AG10803 (cell line): ENCODE measurements around the gene FCN2.

Experiments used
- DNase-seq: peaks from one replicate; pipeline ENCODE4 v3.0.0; 2010; ENCODE audit warnings: low read depth
- H3K4me3 ChIP-seq: 2 replicates; pipeline ENCODE4 v1.5.1; 2011; ENCODE audit warnings: mild to moderate bottlenecking, low read length, control low read depth
- TF ChIP-seq, protein P1 (sequence below): conservative IDR thresholded peaks from 2 replicates; pipeline ENCODE4 v1.5.1; 2011; ENCODE audit warnings: mild to moderate bottlenecking, low read length, control low read depth, inconsistent platforms

Gene FCN2

DNA sequence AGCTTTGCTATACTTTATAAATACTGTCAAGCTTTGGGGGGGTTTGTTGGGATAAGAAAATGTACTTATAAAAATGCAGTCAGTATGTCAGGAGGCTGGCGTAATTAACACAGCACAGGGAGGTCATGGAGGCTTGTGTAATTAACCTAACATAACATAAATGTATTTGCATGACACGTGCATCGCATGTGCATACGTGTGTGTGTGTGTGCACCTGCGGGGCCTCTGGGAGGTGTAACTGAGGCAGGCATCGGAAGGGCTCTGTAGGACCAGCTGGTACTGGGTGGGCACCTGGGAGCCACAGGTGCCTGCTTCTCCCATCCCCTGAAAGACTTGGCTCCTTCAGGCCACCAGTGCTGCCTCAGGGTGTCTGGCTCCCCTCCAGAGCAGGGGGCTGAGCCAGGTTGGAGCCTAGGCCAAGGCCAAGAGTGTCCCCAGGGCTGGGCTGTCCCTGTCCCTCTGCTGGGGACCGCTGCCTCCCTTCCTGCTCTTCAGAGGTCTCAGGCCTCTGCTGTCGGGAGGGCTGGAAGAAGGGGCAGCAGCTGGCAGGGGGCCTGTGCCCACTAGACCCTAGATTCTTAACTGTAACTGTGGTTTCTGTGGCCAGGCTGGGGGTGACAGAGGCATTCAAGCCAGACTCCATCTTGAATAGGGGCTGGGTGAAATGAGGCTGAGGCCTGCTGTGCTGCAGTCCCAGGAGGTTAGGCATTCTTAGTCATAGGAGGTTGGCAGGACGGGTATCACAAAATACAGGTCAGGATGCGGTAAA, 9.0 kb downstream of the FCN2 start:
- H3K4me3 ChIP-seq = no peak overlapping the region
- no peak for DNase-seq
- TF ChIP-seq, protein P1, sequence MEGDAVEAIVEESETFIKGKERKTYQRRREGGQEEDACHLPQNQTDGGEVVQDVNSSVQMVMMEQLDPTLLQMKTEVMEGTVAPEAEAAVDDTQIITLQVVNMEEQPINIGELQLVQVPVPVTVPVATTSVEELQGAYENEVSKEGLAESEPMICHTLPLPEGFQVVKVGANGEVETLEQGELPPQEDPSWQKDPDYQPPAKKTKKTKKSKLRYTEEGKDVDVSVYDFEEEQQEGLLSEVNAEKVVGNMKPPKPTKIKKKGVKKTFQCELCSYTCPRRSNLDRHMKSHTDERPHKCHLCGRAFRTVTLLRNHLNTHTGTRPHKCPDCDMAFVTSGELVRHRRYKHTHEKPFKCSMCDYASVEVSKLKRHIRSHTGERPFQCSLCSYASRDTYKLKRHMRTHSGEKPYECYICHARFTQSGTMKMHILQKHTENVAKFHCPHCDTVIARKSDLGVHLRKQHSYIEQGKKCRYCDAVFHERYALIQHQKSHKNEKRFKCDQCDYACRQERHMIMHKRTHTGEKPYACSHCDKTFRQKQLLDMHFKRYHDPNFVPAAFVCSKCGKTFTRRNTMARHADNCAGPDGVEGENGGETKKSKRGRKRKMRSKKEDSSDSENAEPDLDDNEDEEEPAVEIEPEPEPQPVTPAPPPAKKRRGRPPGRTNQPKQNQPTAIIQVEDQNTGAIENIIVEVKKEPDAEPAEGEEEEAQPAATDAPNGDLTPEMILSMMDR = no peak

DNA sequence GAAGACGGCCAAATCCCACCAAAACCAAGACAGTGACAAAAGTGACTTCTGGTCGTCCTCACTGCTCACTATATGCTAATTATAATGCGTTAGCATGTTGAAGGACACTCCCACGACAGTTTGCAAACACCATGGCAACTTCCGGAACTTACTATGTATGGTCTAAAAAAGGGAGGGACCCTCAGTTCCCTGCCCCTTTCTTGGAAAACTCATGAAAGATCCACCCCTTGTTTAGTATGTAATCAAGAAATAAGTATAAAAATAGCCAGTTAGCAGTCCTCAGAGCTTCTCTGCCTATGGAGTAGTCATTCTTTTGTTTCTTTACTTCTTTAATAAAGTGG, 9.5 kb downstream of the FCN2 start:
- DNase-seq = no peak
- H3K4me3 ChIP-seq = no peak overlapping the region
- TF ChIP-seq, protein P1 = no peak

DNA sequence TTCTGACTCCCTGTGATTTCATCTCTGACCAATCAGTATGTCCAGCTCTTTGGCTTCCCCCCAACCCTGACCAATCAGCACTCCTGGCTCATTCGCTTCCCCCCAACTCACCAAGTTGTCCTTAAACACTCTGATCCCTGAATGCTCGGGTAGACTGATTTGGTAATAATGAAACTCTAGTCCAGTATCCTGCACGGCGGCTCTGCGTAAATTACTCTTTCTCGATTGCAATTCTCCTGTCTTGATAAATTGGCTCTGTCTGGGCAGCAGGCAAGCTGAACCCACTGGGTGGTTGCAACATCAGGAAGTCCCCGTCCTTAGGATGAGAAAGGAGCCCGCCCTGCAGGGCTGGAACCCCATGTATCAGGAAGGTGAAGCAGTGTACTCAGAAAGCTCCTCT, 10.4 kb downstream of the FCN2 start:
- no peak for DNase-seq
- TF ChIP-seq, protein P1 = no peak
- H3K4me3 ChIP-seq = no peak overlapping the region

DNA sequence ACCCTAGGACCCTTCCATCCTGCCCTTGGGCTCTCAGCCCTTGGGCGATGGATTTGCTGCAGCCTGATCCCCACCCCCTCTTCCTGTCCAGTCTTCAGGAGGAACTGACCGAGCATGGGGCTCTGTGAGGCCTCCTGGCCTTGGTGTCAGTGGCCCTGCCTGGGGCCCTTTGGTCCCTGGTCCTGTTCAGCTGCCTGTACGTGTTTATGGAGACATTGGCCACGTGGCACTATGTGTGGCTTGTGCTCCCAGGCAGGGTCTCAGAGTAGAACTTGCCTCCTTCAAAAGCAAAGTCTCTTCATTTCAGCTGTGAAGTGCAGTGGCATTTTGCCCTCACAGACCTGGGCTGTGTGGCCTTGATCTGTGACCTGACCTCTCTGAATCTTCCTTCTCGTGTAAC, 11.1 kb downstream of the FCN2 start:
- H3K4me3 ChIP-seq = no peak overlapping the region
- TF ChIP-seq, protein P1 = no peak
- DNase-seq = no peak

DNA sequence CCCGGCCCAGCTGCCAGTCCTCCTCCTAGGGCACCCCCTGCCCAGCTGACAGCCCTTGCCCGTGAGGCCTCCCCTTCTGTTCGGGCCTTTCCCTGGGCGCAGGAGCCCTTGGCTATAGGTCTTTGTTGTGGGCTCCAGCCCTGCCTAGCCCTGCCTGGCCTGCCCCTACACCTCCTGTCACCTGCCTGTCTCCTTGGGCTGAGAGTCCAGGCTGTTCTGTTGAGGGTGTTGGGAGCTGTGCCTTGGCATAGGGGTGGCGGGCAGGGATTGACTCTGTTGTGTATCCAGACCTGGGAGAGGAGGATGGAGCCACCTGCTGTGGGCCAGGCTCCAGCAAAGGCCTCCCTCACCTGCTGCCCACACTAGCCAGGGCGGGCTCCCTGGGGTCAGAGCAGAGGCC, 11.6 kb downstream of the FCN2 start:
- H3K4me3 ChIP-seq = no peak overlapping the region
- DNase-seq = no peak
- TF ChIP-seq, protein P1 = no peak

DNA sequence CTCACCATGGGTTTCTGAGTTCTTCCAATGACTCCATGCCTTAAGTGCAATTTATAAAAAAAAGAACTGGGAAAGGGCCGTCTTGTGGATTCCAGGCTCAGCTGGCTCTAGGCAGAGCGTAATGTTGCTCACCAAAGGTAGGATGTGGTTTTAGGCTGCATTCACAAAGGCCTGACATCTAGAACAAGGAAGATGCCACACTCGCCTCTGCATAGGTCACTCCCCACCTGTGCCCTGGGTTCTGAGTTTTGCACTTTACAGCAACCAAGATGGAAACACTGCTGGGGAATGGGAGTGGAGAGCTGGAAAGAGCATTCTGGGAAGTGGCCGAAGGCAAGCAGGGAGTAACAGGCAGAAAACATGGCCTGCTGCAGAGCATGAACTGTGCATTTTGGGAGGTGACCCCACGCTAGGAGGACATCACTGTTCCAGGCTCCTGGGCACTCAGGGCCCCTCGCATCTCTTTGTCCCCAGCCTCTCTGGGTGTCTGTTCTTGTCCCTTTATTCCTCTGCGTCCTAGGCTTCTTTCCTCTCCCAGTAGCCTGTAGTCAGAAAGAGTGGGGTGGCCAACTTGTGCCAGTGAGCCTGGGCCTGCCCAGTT, 12.3 kb downstream of the FCN2 start:
- no peak for DNase-seq
- no peak overlapping the region for H3K4me3 ChIP-seq
- TF ChIP-seq, protein P1 = no peak
